H1 (cell line): ENCODE data around the gene SMIM5. TPM values are rescaled to one million over a fixed set of nuclear protein-coding genes. Genes with fewer than 3 reads are reported as not detected.
A peak's percentile ranks its signal among the peaks of the same experiment; 100 is the strongest.

Source experiments
- ATF3 ChIP-seq: IDR thresholded peaks from 2 replicates; pipeline ENCODE4 v1.6.1; 2011; ENCODE audit warnings: low read depth, mild to moderate bottlenecking, low read length; ENCODE audit not compliant: insufficient read depth
- CREB1 ChIP-seq: IDR thresholded peaks from 2 replicates; pipeline ENCODE4 v1.6.1; 2012; ENCODE audit warnings: inconsistent platforms
- EP300 ChIP-seq, 2 experiments: IDR thresholded peaks; 1 replicate in 1 of 2; 2 replicates in 1 of 2; pipeline ENCODE4 v1.6.1; 2011 to 2012; ENCODE audit warnings: low read depth in 2 of 2, low read length in 2 of 2, mild to moderate bottlenecking in 2 of 2, borderline replicate concordance in 1 of 2, inconsistent platforms in 1 of 2, moderate library complexity in 1 of 2
- EZH2 ChIP-seq: fragments of 200-600 bp; sonication (generic); IDR thresholded peaks from 2 replicates; pipeline ENCODE4 v1.7.1; 2012; ENCODE audit warnings: low read depth, mild to moderate bottlenecking, moderate library complexity, low read length, inconsistent platforms; ENCODE audit not compliant: severe bottlenecking
- FOSL1 ChIP-seq: IDR thresholded peaks from 2 replicates; pipeline ENCODE4 v1.6.1; 2011; ENCODE audit warnings: mild to moderate bottlenecking, low read depth, low read length, moderate library complexity; ENCODE audit not compliant: insufficient read depth
- RAD21 ChIP-seq, 2 experiments: IDR thresholded peaks in 1 of 2; conservative IDR thresholded peaks in 1 of 2; 2 replicates each; pipeline ENCODE4 v1.6.1; 2011; ENCODE audit warnings: low read depth in 2 of 2, low read length in 2 of 2, improper control_type of control experiment in 1 of 2, inconsistent platforms in 1 of 2, mild to moderate bottlenecking in 1 of 2, moderate library complexity in 1 of 2
- SP1 ChIP-seq: IDR thresholded peaks from 2 replicates; pipeline ENCODE4 v1.6.1; 2011; ENCODE audit warnings: low read depth, low read length
- TBP ChIP-seq: IDR thresholded peaks from 2 replicates; pipeline ENCODE4 v1.6.1; 2011; ENCODE audit warnings: low read depth, low read length, improper control_type of control experiment
- ZNF274 ChIP-seq: IDR thresholded peaks from 2 replicates; pipeline ENCODE4 v1.7.0; 2012; ENCODE audit warnings: low read length, borderline replicate concordance; ENCODE audit errors: extremely low read depth
- polyA plus RNA-seq, 7 experiments: library from polyadenylated mRNA; depleted of rRNA in 3 of 7; stranded (reverse) in 5 of 7; unstranded in 2 of 7; fragments of >200 nt in 5 of 7; fragments of 200-250 nt in 2 of 7; gene quantifications; 1 replicate in 5 of 7; 2 replicates in 1 of 7; 4 replicates in 1 of 7; pipeline versions ENCODE4 v1.2.1 to v1.2.3, GENCODE V29; 2011 to 2013; ENCODE audit warnings: missing spikeins in 2 of 7, mixed read lengths in 2 of 7
- total RNA-seq: library from RNA; stranded (reverse); fragmentation: NEBNext Ultra II Directional; extraction: Animal tissue kit (Norgen Biotek cat#: 25700); gene quantifications from 2 replicates; pipeline ENCODE4 v1.2.1, GENCODE V29; 2021

The SMIM5 gene
- total and polyA plus RNA-seq, 2 of the 8 experiments (the other 6 are each of a cell fraction or from before 2014, with no cell fraction given), result not detected

GRCh38 chr17:75587675-75588595 is 45.3 kb upstream of the SMIM5 start, which contains the start of gene MYO15B (continued):
- 0 out of 2 replicates have a peak, but pooled peaks have one; percentile 30 for TF ChIP-seq CREB1
- TF ChIP-seq TBP, result peak; percentile 7; the same call in 1 of the 2 replicates
- TF ChIP-seq ZNF274, result no peak
- TF ChIP-seq RAD21 (IDR thresholded peaks at IDR 0.05 in 1 of 2, conservative IDR thresholded peaks at IDR 0.05 in 1 of 2; ENCODE audit: low read depth in 2 of 2, low read length in 2 of 2), result peak; percentile 53 to 65
- TF ChIP-seq EP300 (IDR thresholded peaks at IDR 0.05; ENCODE audit: borderline replicate concordance in 1 of 2, low read depth in 2 of 2, low read length in 2 of 2), result no peak
- TF ChIP-seq EZH2, result peak; percentile 41
- TF ChIP-seq ATF3, result no peak
- TF ChIP-seq SP1, result no peak
- TF ChIP-seq FOSL1, result no peak
